NB4 (cell line): Measurements from ENCODE around the gene STKLD1.

Experiments used
- POLR2A ChIP-seq: IDR thresholded peaks from 2 replicates; pipeline ENCODE4 v1.6.1; 2011; ENCODE audit warnings: mild to moderate bottlenecking; ENCODE audit not compliant: insufficient read length; ENCODE audit errors: extremely low read depth
- TF ChIP-seq, protein P1 (sequence below): IDR thresholded peaks from one replicate; pipeline ENCODE4 v1.5.1; 2012; ENCODE audit warnings: low read depth, low read length
- TF ChIP-seq, protein P2 (sequence below): IDR thresholded peaks from 2 replicates; pipeline ENCODE4 v1.6.1; 2011; ENCODE audit warnings: low read depth, low read length

DNA sequence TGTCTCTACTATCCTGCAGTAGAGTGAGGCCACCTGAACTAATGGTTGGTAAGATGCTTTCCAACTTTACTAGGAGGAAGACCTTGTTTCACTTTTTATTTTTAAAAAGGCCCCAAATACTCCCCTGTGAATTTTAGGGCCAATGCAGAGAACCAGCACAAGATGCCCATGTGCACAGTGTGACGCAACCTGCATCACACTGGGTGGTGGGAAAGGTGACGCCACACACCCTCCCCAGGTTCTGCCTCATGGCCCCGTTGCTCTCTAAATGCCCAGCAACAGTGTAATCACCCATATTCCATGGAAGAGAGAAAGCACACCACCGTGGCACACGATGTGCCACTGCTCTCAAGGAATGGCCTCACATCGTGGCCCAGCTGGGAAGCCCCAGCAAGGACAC lies 6.7 kb upstream of the STKLD1 start:
- TF ChIP-seq, protein P1, sequence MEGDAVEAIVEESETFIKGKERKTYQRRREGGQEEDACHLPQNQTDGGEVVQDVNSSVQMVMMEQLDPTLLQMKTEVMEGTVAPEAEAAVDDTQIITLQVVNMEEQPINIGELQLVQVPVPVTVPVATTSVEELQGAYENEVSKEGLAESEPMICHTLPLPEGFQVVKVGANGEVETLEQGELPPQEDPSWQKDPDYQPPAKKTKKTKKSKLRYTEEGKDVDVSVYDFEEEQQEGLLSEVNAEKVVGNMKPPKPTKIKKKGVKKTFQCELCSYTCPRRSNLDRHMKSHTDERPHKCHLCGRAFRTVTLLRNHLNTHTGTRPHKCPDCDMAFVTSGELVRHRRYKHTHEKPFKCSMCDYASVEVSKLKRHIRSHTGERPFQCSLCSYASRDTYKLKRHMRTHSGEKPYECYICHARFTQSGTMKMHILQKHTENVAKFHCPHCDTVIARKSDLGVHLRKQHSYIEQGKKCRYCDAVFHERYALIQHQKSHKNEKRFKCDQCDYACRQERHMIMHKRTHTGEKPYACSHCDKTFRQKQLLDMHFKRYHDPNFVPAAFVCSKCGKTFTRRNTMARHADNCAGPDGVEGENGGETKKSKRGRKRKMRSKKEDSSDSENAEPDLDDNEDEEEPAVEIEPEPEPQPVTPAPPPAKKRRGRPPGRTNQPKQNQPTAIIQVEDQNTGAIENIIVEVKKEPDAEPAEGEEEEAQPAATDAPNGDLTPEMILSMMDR: no peak
- no peak for TF ChIP-seq POLR2A
- TF ChIP-seq, protein P2, sequence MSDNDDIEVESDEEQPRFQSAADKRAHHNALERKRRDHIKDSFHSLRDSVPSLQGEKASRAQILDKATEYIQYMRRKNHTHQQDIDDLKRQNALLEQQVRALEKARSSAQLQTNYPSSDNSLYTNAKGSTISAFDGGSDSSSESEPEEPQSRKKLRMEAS: no peak
